ENCODE measurements around the gene C5orf46.
"Not testable (repeated sequence)": the region's sequence is repeated elsewhere in the genome, so short reads cannot be mapped to it uniquely, and the experiment has no call there.

Gene C5orf46

GRCh38 chr5:147906326-147907095 is at the start of gene C5orf46:
TSS of gene C5orf46 (minus strand) at chr5:147906538. CDS start at chr5:147906501, 37 bp downstream.
- DNase-seq: peak; percentile 21

- DNase-seq: no peak
Observed at GRCh38 chr5:147954971-147955370, 48.6 kb upstream of the C5orf46 start.

- DNase-seq: peak; percentile 14
Observed at GRCh38 chr5:147949711-147950573, 43.6 kb upstream of the C5orf46 start.

- not testable (repeated sequence) for DNase-seq
Observed at GRCh38 chr5:147946658-147947274, 40.4 kb upstream of the C5orf46 start.

DNA sequence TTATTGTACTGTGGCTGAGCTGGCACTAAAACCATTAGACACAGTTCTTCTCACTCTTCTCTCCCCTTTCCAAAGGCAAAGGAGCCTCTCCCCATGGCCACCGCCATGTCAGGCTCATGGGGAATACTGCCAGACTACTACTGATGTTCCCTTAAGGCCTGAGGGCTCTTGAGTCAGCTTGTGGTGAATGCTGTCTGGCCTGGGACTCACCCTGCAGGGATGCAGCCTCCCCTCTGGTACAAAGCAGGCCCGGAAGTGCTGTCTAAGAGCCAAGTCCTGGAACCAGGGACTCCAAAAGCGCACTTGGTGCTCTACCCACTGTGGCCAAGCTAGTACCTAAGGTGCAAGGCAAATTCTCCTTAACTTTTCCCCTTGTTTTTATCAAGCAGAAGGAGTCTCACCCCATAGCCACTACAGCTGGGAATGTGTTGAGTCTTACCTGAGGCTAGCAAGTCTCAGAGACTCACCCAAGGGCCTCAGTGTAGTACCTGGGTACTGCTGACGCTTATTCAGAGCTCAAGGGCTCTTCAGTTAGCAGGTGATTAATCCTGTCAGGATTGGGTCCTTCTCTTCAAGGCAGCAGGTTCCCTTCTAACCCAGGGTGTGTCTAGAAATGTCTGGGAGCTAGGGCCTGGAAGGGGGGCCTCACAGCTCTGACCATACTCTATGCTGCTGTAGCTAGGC is 33.2 kb upstream of the C5orf46 start:
- no peak for DNase-seq

- DNase-seq: peak; percentile 20
Observed at GRCh38 chr5:147935032-147935431, 28.7 kb upstream of the C5orf46 start.

DNA sequence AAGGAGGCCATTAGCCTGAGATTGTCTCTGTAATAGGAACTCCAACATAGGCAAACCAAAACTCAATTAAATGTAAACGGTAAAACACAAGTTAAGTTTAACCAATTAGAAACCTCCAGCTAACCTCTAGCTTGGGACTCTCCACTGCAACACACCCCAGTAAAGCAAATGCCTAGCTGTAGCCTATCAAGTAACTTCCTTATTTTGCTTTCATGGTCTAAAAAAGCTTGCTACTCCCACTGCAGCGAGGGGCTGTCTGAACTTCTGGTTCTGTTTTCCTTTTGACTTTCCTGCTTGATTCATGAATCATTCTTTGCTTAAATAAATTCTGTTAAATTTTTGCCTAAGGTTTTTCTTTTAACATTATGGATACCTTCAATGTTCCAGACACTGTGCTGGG is 24.4 kb upstream of the C5orf46 start:
- no peak for DNase-seq

GRCh38 chr5:147927901-147928300 is 21.6 kb upstream of the C5orf46 start:
- no peak for DNase-seq

DNA sequence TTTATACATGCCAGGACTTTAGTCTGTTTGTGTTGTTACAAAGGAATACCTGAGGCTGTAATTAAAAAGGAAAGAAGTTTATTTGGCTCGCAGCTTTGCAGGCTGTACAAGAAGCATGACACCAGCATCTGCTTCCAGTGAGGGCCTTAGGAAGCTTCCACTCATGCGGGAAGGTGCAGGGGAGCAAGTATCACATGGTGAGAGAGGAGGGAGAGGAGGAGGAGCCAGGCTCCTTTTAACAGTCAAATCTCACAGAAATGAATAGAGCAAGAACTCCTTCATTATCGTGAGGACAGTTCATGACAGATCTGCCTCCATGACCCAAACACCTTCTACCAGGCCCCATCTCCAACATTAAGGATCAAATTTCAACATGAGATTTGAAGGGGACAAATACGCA is 18.7 kb upstream of the C5orf46 start:
- no peak for DNase-seq

- DNase-seq: no peak
Observed at GRCh38 chr5:147921136-147921535, 14.8 kb upstream of the C5orf46 start.

DNA sequence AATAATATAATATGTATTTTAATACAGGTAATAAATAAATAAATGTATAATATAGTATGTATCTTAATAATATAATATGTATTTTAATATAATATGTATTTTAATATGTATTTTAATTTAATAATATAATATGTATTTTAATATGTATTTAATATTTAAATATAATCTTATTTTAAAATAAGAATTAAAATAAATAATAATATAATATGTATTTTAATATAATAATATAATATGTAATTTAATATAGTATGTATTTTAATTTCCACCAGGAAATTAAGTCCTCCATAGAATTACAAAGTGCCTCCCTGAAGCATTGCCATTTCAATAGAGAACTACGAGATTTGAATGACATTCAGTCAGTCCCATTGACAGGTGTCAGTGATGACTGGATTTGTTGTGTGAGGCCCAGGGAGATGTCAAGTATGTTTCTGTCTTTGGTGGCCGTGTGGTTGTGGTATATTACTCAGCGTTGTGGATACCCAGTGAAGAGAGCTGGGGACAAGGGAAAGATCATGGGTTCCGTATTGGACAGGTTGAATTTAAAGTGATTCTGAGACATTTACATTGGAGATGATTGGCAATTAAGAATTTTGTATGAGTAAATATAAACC is 14.2 kb upstream of the C5orf46 start:
- no peak for DNase-seq

DNA sequence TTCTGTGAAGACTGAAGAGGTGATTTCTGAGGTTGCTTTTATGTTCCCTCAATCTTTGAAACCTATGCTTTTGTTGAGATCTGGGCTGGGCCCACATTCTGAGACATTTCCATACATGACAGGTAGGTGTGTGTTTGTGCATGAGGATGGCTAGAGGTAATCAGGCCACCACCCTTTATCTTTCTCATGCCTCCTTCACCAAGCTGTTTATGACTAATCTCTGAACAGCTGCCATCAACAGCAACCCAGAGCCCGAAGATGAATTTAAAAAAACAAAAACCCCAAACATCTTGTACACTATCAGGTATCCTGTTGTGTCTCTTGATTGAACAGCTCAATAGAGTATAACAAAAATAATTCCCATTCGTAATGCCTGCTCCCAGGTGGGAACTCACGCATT is 12.6 kb upstream of the C5orf46 start:
- no peak for DNase-seq

DNA sequence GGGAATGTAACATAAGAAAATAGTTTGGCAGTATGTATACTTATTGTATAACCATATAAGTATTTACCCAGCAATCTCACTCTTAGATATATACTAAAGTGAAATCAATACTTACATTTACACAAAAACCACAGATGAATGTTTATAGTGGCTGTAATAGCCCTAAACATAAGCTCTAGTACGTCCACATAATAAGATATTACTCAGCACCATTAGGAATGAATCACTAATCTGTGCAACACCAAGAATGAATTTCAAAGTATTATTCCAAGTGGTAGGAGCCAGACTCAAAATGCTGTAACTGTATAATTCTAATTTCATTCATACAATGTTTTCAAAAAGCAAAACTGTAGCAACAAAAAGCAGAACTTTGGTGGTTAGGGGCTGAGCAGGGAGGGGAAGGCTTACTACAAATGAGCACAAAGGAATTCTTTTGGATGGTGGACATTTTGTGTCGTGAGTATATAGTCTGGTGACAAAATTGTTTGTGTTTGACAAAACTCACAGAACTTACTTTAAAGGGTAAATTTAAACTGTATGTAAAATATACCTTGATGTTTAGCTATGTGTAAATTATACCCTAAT is 11.9 kb upstream of the C5orf46 start:
- no peak for DNase-seq

DNA sequence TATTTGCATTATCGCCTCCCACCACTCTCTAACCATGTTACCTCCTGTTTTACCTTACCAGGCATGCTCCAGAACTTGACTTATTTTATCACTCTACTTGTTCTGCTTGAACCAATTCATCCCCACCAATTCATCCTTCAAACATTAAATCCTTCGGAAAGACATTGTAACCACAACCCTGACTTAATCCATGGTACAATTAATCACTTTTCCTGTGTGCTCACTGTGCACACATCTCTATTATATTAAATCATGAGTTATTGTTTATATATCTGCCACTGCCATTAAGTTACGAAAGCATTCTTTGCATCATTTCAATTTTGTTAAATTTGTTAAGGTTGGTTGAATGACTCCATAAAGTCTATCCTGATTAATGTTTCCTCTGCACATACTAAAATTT is 7.4 kb upstream of the C5orf46 start:
- no peak for DNase-seq

GRCh38 chr5:147912011-147912410 is 5.7 kb upstream of the C5orf46 start:
- no peak for DNase-seq

GRCh38 chr5:147911427-147911826 is 5.1 kb upstream of the C5orf46 start:
- no peak for DNase-seq

DNA sequence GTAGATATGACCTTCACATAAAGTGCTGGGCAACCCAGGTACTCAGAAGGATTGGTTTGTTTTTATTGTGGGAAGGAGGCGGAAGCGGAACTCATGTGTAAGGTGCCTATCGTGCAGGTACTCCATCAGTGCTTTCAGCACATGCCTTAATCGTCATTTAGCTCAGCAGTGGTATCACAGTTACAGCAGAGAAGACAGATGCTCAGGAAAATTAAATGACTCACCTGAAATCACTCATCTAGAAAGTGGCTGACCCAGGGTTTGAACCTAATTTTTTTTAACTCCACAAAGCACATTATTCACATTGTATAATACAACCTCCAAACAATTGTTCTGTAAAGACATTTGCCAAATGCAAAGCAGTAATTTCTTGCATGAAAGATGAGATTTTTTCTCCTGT is 2.2 kb downstream of the C5orf46 start:
- DNase-seq: no peak

GRCh38 chr5:147902609-147903115 is 3.7 kb downstream of the C5orf46 start:
- no peak for DNase-seq

DNA sequence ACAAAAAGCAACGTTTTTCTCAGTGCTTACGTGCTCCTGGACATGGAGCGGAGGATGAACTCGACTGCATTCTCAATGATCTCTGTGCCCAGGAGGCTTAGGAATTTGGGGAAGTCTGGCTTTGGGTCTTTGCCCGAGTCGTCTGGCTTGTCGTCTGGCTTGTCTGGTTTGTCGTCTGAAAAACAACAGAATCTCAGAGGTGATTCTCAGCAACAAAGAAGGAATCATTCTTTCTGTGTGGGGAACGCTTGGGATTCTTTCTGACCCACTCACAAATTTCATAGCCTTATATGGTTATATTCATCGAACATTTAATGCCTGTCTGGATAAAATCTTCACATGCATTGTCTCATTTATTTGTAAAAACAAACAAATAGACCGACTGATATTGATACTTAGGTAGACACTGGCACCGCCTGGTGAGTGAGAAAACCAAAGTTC is 4.7 kb downstream of the C5orf46 start:
- peak; percentile 14 for DNase-seq

DNA sequence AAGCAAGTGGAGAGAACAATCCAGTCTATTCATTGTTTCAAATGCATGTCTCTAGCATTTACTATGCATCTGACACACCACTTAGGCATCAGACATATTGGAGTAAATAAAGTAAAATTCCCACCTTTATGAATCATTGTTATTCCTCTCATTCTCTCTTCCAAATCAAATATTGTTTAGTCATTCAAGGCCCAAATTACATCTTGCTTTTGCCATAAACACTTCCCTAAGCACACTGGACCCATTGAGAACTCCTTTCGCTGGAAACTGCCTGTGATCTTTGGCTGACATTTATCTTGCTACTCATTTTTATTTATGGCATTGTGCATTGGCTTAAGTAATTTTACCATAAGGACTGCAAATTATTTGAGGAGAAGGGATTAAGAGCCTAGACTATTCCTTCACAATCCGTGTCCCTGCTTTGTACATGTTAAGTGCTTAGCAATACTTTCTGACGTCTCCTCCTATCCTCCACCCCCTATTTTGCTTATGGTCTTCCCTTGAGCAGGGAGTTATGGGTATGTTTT is 7.4 kb downstream of the C5orf46 start:
- no peak for DNase-seq

- no peak for DNase-seq
Observed at GRCh38 chr5:147895864-147896263, 10.5 kb downstream of the C5orf46 start.

- DNase-seq: no peak
Observed at GRCh38 chr5:147893820-147894219, 12.5 kb downstream of the C5orf46 start.
